ENCODE results near the gene CLDN3. TPM values are rescaled to one million over a fixed set of nuclear protein-coding genes. Genes with fewer than 3 reads are reported as not detected.

CLDN3 gene
- total RNA-seq, 3 donors from 2014 or later (not counting 1 experiment from before 2014, with no cell fraction given), result not detected

- Mint-ChIP-seq H3K27me3 (ENCODE audit: low read depth in 2 of 2) (no peaks in the 10 kb centered on the region), H3K27ac (no peak overlapping the region), H3K9me3 (no peaks in the 10 kb centered on the region), H3K4me1 (peaks cover 10 to 25% of the 10 kb centered on the region in 2 donors), H3K4me3 (peak overlapping the region; percentile 47), H3K36me3 (no peaks in the 10 kb centered on the region)
- WGBS (ENCODE audit: insufficient coverage), result 95% methylated on average over 3 of the region's 5 CpGs
- no peak overlapping the region for H3K27ac ChIP-seq (ENCODE audit: low read length)
- intact Hi-C loops (cut with micrococcal nuclease), result no loop called here
- H3K36me3 ChIP-seq (ENCODE audit: control insufficient read depth, insufficient read depth, low read length), result peaks cover 13% of the 10 kb centered on the region
- H3K4me1 ChIP-seq (ENCODE audit: control insufficient read depth, insufficient read depth, low read length), result peaks cover 17% of the 10 kb centered on the region
- no peak overlapping the region for H3K4me3 ChIP-seq (ENCODE audit: low read length)
- no peaks in the 10 kb centered on the region for H3K27me3 ChIP-seq (ENCODE audit: control insufficient read depth, insufficient read depth, low read length)
- DNase-seq, result no peak
- TF ChIP-seq CTCF (IDR thresholded peaks at IDR 0.05), result no peak
- no peak for ATAC-seq
- no peaks in the 10 kb centered on the region for H3K9me3 ChIP-seq (ENCODE audit: control insufficient read depth, insufficient read depth, low read length)
Measured at GRCh38 chr7:73740771-73741170, 29.3 kb downstream of the CLDN3 start.

GRCh38 chr7:73740212-73740611 is 29.9 kb downstream of the CLDN3 start:
- H3K4me1 Mint-ChIP-seq, result peaks cover 10 to 25% of the 10 kb centered on the region in 2 donors
- H3K36me3 Mint-ChIP-seq, result no peaks in the 10 kb centered on the region
- intact Hi-C loops (cut with micrococcal nuclease), result no loop called here
- no peaks in the 10 kb centered on the region for H3K9me3 Mint-ChIP-seq
- H3K27ac Mint-ChIP-seq, result no peak overlapping the region
- Histone ChIP-seq H3K9me3 (ENCODE audit: control insufficient read depth, insufficient read depth, low read length) (no peaks in the 10 kb centered on the region), H3K27ac (ENCODE audit: low read length) (no peak overlapping the region), H3K27me3 (ENCODE audit: control insufficient read depth, insufficient read depth, low read length) (no peaks in the 10 kb centered on the region), H3K4me3 (ENCODE audit: low read length) (no peak overlapping the region), H3K36me3 (ENCODE audit: control insufficient read depth, insufficient read depth, low read length) (peaks cover 15% of the 10 kb centered on the region), H3K4me1 (ENCODE audit: control insufficient read depth, insufficient read depth, low read length) (peaks cover 17% of the 10 kb centered on the region)
- ATAC-seq (no peak), DNase-seq (no peak)
- no peak for TF ChIP-seq CTCF (IDR thresholded peaks at IDR 0.05)
- 91% methylated on average over 7 of the region's 7 CpGs for WGBS (ENCODE audit: insufficient coverage)
- peak overlapping the region; percentile 47 for H3K4me3 Mint-ChIP-seq
- H3K27me3 Mint-ChIP-seq (ENCODE audit: low read depth in 2 of 2), result no peaks in the 10 kb centered on the region

- Mint-ChIP-seq H3K27ac (peak overlapping the region; percentile 81 to 93), H3K9me3 (no peaks in the 10 kb centered on the region), H3K4me1 (peaks cover 14 to 29% of the 10 kb centered on the region in 2 donors), H3K4me3 (peak overlapping the region; percentile 89), H3K36me3 (no peaks in the 10 kb centered on the region), H3K27me3 (ENCODE audit: low read depth in 2 of 2) (no peaks in the 10 kb centered on the region)
- ATAC-seq (no peak), DNase-seq (no peak)
- no peak for TF ChIP-seq CTCF (IDR thresholded peaks at IDR 0.05)
- peak overlapping the region; percentile 77 for H3K27ac ChIP-seq (ENCODE audit: low read length)
- peaks cover 24% of the 10 kb centered on the region for H3K4me1 ChIP-seq (ENCODE audit: control insufficient read depth, insufficient read depth, low read length)
- H3K9me3 ChIP-seq (ENCODE audit: control insufficient read depth, insufficient read depth, low read length), result no peaks in the 10 kb centered on the region
- peak overlapping the region; percentile 89 for H3K4me3 ChIP-seq (ENCODE audit: low read length)
- H3K36me3 ChIP-seq (ENCODE audit: control insufficient read depth, insufficient read depth, low read length), result peaks cover 15% of the 10 kb centered on the region
- no peaks in the 10 kb centered on the region for H3K27me3 ChIP-seq (ENCODE audit: control insufficient read depth, insufficient read depth, low read length)
- 63% methylated on average over 13 of the region's 13 CpGs for WGBS (ENCODE audit: insufficient coverage)
- intact Hi-C loops (cut with micrococcal nuclease), result loop anchor here (2.0 to 5.0 kb wide), 2 partner anchors 21 to 72 kb away; partner anchors contain the start of genes STX1A and VPS37D
Measured at GRCh38 chr7:73739387-73739767, 30.7 kb downstream of the CLDN3 start.
